Measurements from ENCODE around the gene CORO1C. TPM values are rescaled to one million over a fixed set of nuclear protein-coding genes. Genes with fewer than 3 reads are reported as not detected.
"Not testable (repeated sequence)": the region's sequence is repeated elsewhere in the genome, so short reads cannot be mapped to it uniquely, and the experiment has no call there.

Gene CORO1C
- total RNA-seq, 1 donor from 2014 or later, result 307 TPM

DNA sequence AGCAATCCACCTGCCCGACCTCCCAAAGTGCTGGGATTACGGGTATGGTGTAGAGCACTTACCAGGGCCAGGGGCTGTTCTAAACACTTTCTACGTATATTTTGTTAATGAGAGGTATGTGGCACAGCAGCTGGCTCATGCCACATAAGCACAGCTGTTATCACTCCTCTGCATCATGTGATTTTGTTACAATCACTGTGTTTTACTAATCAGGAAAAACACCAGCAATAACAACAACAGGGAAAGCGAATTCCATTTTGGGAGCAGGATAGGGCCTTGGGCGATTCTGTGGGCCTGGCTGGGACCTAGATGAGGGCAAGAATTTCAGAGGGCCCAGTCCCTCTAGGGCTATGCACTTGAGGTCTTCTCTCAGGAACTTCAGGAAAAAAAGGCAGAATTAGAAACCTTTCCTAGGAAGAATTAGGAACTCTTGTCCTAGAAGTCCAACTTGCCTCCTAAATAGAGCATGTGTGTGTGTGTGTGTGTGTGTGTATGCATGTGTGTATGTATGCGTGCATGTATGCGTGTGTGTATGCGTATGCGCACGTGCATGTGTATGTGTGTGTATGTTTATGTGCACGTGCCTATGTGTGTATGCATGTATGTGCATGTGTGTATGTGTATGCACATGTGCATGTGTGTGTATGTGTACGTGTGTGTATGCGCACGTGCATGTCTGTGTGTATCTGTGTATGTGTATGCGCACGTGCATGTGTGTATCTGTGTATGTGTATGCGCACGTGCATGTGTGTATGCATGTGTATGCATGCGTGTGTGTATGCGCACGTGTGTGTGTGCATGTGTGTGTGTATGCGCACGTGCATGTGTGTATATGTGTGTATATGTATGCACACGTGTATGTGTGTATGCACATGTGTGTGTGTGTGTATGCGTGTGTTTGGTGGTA, 41.8 kb upstream of the CORO1C start:
- no peak for DNase-seq
- peak overlapping the region; percentile 58 for H3K27ac ChIP-seq
- no peak overlapping the region for H3K4me3 ChIP-seq
- peaks cover 36% of the 10 kb centered on the region for H3K4me1 ChIP-seq
- H3K36me3 ChIP-seq, result no peaks in the 10 kb centered on the region
- H3K27me3 ChIP-seq (ENCODE audit: low read depth), result no peaks in the 10 kb centered on the region
- TF ChIP-seq, protein P1, sequence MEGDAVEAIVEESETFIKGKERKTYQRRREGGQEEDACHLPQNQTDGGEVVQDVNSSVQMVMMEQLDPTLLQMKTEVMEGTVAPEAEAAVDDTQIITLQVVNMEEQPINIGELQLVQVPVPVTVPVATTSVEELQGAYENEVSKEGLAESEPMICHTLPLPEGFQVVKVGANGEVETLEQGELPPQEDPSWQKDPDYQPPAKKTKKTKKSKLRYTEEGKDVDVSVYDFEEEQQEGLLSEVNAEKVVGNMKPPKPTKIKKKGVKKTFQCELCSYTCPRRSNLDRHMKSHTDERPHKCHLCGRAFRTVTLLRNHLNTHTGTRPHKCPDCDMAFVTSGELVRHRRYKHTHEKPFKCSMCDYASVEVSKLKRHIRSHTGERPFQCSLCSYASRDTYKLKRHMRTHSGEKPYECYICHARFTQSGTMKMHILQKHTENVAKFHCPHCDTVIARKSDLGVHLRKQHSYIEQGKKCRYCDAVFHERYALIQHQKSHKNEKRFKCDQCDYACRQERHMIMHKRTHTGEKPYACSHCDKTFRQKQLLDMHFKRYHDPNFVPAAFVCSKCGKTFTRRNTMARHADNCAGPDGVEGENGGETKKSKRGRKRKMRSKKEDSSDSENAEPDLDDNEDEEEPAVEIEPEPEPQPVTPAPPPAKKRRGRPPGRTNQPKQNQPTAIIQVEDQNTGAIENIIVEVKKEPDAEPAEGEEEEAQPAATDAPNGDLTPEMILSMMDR (IDR thresholded peaks at IDR 0.05), result no peak
- ATAC-seq, result no peak
- no peaks in the 10 kb centered on the region for H3K9me3 ChIP-seq
- intact Hi-C loops (cut with DNase I), result no loop called here

DNA sequence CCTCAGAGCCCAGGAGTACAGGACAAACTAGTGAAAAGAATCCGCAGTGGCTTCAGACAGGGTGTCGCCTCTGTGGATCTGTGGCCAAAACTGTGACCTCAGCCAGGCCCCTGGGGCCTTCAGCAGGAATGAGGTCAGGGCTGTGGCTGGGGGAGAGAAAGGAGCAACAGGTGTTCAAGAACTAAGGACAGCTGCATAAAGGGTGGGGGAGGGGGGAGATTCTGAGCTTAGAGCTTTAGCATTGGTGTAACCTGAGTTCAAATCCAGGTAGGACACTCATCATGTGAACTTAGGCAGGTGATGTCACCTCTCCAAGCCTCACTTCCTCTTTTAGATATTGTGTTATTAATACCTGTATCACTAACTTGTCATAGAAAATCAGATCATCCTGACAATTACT, 40.9 kb upstream of the CORO1C start:
- Histone ChIP-seq H3K9me3 (no peaks in the 10 kb centered on the region), H3K4me1 (peaks cover 36% of the 10 kb centered on the region), H3K27ac (peak overlapping the region; percentile 18), H3K4me3 (no peak overlapping the region), H3K36me3 (no peaks in the 10 kb centered on the region), H3K27me3 (ENCODE audit: low read depth) (no peaks in the 10 kb centered on the region)
- ATAC-seq, result no peak
- DNase-seq, result no peak
- TF ChIP-seq, protein P1 (IDR thresholded peaks at IDR 0.05), result no peak
- intact Hi-C loops (cut with DNase I), result no loop called here

DNA sequence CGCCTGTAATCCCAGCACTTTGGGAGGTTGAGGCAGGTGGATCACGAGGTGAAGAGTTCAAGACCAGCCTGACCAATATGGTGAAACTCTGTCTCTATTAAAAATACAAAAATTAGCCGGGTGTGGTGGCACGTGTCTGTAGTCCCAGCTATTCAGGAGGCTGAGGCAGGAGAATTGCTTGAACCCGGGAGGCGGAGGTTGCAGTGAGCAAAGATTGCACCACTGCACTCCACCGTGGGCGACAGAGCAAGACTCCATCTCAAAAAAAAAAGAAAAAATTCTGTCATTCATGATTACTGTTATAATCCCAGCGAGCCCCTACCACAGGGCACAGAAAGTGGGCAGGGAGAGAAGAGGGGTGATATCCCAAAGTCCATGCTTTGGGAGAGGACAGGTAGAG, 40.5 kb upstream of the CORO1C start:
- H3K9me3 ChIP-seq; H3K4me3 ChIP-seq; ATAC-seq; DNase-seq; H3K36me3 ChIP-seq; H3K27me3 ChIP-seq (ENCODE audit: low read depth); intact Hi-C loops (cut with DNase I): not testable (repeated sequence)
- Histone ChIP-seq H3K4me1 (peaks cover 36% of the 10 kb centered on the region), H3K27ac (peak overlapping the region; percentile 18)

DNA sequence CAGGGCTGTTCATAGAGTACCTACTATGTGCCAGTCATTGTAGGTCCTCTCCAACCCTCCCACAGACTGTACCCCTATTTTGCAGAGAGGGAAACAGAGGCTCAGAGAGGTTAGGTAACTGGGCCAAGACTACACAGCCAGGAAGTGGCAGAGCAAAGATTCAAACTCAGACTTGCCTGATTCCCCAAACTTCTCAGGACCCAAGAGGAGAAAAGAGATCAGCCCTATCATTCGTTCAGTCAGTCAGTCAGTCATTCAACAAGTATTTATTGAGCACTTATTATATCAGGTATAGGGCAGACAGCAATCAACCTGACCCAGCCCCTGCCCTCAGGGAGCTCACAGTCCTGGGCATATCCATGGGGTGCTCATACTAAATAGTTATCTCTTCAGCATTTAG, 39.6 kb upstream of the CORO1C start:
- no peak for ATAC-seq
- Histone ChIP-seq H3K9me3 (no peaks in the 10 kb centered on the region), H3K36me3 (no peaks in the 10 kb centered on the region), H3K4me1 (peaks cover 36% of the 10 kb centered on the region), H3K27me3 (ENCODE audit: low read depth) (no peaks in the 10 kb centered on the region), H3K4me3 (no peak overlapping the region), H3K27ac (no peak overlapping the region)
- DNase-seq, result no peak
- intact Hi-C loops (cut with DNase I), result no loop called here
- TF ChIP-seq, protein P1 (IDR thresholded peaks at IDR 0.05), result no peak

DNA sequence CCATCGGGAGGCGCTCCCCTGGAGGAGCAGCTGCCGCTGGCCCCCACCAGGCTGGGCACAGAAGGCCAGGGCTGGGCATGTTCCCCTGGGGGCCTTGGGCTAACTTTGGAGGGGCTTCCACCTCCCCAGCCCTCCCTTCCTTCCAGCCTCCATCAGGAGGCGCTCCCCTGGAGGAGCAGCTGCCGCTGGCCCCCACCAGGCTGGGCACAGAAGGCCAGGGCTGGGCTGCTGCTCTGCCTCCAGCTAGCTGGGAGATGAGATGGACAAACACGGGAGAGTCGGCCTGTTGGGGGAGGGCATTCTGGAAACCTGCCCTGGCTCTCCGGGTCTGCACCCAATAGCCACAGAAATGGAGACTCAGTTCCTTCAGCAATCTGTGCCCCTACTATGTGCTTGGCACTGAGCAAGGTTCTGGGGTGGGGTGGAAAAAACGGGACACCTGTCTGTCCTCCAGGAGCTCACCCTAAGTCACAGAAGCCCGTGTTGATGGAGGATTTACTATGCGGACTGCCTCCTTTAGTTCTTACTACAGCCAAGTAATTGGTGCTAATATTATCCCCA, 39.0 kb upstream of the CORO1C start:
- H3K9me3 ChIP-seq, result no peaks in the 10 kb centered on the region
- H3K4me1 ChIP-seq, result peaks cover 36% of the 10 kb centered on the region
- no peaks in the 10 kb centered on the region for H3K36me3 ChIP-seq
- no peaks in the 10 kb centered on the region for H3K27me3 ChIP-seq (ENCODE audit: low read depth)
- no peak for DNase-seq
- no peak for ATAC-seq
- H3K4me3 ChIP-seq, result no peak overlapping the region
- TF ChIP-seq, protein P1 (IDR thresholded peaks at IDR 0.05), result no peak
- H3K27ac ChIP-seq, result no peak overlapping the region
- intact Hi-C loops (cut with DNase I), result no loop called here

Data from lower lobe of right lung (tissue), 2 donors.